GM18519 (cell line): ENCODE results near the gene ACTL7A.
"Not testable (repeated sequence)": the region's sequence is repeated elsewhere in the genome, so short reads cannot be mapped to it uniquely, and the experiment has no call there.

ENCODE experiments used
- ATAC-seq: cut with Tn5 transposase; IDR thresholded peaks from one replicate; pipeline ENCODE4 v1.9.1; 2021; ENCODE audit warnings: mild to moderate bottlenecking, moderate library complexity; ENCODE audit not compliant: unreplicated experiment, low FRiP score

ACTL7A gene, protein sequence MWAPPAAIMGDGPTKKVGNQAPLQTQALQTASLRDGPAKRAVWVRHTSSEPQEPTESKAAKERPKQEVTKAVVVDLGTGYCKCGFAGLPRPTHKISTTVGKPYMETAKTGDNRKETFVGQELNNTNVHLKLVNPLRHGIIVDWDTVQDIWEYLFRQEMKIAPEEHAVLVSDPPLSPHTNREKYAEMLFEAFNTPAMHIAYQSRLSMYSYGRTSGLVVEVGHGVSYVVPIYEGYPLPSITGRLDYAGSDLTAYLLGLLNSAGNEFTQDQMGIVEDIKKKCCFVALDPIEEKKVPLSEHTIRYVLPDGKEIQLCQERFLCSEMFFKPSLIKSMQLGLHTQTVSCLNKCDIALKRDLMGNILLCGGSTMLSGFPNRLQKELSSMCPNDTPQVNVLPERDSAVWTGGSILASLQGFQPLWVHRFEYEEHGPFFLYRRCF

GRCh38 chr9:108861997-108862396 lies at the start of gene ACTL7A:
TSS of gene ACTL7A (plus strand) at chr9:108862266. CDS start at chr9:108862323, 57 bp downstream.
- ATAC-seq: no peak

GRCh38 chr9:108812396-108813025 lies 49.6 kb upstream of the ACTL7A start:
- no peak for ATAC-seq

- ATAC-seq: no peak
Measured at GRCh38 chr9:108813951-108814601, 48.0 kb upstream of the ACTL7A start.

- no peak for ATAC-seq
Measured at GRCh38 chr9:108815156-108815555, 46.9 kb upstream of the ACTL7A start.

DNA sequence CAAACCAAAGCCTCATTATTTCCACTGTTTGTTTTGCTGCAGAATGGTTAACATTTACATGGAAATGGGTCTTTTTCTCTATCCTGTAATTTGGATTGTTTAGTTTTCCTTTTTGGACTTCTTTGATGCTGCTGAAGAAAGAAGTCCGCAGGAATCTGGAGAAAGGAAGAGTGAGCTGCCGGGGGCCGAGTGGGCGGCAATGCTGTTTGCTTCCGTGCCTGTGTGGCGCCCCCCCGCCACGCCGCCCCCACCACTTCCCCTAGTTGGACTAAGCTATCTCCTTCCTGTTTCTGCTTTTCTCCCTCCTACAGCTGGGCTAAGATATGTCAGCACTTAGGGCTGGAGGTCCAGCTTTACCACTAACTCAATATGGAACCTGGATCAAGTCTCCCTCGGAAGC lies 46.0 kb upstream of the ACTL7A start:
- ATAC-seq: no peak

- ATAC-seq: no peak
Measured at GRCh38 chr9:108823829-108824228, 38.2 kb upstream of the ACTL7A start.

DNA sequence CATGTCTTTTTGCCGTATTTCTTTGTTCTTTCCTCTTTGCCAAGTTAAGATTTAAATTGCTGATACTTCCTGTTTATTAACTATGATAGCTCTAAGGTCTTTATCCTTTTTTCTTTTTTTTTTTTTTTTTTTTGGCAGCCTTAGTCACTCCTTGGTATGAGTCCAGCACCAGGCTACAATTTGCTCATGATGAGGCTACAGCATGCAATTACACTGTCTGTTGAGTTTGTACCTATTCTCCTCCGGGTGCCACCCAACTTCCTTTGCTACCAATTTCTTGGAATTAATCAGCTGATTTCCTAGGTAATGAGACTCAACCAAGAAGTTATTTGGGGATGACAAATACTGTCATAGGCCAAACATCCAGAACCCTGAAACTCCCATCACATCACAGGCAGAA lies 31.8 kb upstream of the ACTL7A start:
- no peak for ATAC-seq

DNA sequence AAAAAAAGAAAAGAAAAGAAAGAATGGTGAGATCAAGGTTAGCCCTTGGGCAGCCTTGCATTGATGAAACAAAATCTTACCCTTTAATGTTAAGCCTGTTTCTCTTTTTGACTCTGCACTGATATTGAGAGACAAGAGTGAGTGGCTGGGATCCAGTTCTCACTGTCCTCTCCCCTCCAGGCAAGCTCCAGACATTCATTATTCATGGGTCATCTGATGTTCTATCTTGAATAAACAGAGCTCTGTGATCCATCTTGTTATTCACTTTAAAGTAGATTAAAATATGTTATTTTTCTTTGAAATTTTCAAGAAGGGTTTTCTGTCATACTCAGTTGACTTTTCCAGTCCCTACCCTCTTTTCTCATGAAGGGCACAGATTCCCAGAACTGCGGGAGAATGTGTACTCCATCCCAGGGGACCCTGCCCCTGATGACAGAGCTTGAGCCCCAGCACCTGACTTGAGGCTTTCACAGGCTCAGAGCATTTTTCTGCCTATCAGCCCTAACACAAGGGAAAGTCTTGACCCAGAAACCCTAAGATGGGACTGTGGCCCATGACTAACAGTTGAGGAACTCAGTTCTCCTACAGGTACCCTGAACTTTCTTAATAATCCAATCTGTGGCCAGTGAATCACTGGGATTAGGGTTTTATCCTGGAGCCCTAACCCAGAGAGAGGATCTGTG lies 30.4 kb upstream of the ACTL7A start:
- no peak for ATAC-seq

GRCh38 chr9:108832179-108832500 lies 29.9 kb upstream of the ACTL7A start:
- ATAC-seq: no peak

- ATAC-seq: no peak
Measured at GRCh38 chr9:108834959-108835665, 27.0 kb upstream of the ACTL7A start.

DNA sequence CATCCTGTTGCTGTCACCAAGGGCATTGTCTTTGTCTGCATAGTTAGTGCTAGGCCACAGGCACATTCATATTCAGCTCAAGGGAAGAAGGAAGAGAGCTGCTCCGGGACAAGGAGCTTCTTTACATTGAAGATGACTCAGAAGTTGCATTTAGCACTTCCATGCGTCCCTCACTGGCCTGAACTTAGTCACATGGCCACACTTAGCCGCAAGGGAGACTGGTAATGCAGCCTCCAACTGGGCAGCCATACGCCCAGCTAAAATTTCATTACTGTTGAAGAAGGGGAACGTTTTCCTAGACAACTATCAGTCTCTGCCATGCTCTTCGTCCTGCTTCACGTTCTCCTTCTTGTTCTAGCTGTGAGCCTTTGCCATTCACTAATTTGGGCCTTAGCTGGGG lies 26.2 kb upstream of the ACTL7A start:
- ATAC-seq: no peak

GRCh38 chr9:108836319-108836718 lies 25.7 kb upstream of the ACTL7A start:
- no peak for ATAC-seq

DNA sequence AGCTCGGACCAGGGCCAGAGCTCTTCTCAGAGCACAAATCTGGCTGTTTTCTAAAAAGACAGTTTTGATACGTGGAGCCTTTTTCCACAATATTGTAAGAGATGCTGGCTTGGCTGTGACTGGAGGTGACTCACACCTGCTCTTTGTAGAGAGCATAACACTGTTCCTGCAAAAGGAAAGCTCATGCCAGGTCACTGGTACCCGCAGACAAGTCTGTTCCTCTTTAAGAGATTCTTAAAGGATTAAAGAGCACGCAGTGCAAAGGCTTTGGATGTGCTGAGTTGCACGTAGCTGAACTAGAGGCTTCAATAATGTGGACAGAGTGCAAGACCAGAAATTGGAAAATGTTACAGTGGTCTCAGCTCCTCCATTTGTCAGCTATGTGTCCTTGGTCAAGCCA lies 25.3 kb upstream of the ACTL7A start:
- no peak for ATAC-seq

DNA sequence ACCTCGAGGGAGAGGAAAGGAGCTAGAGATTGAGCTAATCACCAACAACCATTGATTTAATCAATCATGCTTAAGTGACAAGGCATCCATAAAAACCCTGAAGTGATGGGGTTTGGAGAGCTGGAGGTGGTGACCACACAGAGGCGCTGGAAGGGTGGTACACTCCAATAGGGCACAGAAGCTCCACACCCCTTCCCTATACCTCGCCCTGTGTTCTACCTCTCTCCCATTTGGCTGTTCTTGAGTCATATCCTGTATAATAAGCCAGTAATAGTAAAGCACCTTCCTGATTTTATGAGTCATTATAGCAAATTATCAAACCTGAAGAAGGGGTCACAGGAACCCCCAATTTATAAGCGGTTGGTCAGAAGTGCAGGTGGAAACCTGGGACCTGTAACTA lies 24.5 kb upstream of the ACTL7A start:
- ATAC-seq: no peak

GRCh38 chr9:108838017-108838416 lies 24.0 kb upstream of the ACTL7A start:
- ATAC-seq: no peak

DNA sequence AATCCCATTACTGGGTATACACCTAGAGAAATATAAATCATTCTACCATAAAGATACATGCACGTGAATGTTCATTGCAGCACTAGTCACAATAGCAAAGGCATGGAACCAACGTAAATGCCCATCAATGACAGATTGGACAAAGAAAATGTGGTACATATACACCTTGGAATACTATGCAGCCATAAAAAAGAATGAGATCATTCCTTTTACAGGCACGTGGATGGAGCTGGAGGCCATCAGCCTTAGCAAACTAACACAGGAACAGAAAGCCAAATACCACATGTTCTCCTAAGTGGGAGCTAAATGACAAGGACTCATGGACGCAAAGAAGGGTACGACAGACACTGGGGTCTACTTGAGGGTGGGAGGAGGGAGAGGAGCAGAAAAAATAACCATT lies 22.5 kb upstream of the ACTL7A start:
- not testable (repeated sequence) for ATAC-seq

DNA sequence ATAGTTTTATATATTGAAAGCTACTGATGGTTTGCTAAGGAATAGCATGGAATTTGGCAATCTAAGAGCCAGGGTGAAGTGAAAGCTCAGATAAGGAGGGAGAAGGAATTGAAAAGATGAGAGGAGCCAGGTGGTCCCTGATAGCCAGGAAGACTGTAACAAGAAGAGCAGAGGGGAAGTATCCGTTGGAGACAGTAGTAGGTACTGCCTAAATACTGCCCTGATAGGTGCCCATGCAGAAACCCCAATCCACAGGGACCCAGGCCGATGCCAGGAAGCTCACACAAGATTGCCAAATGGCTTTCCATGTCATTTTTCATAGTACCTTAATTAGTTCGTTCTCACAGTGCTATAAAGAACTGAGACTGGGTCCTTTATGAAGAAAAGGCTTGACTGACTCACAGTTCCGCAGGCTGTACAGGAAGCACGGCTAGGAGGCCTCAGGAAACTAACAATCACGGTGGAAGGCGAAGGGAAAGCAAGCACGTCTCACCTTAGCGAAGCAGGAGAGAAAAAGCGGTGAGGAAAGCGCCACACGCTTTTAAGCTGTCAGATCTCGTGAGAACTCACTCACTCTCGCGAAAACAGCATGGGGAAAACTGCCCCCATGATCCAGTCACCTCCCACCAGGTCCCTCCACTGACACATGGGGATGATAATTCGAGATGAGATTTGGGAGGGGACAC lies 19.3 kb upstream of the ACTL7A start:
- no peak for ATAC-seq

- no peak for ATAC-seq
Measured at GRCh38 chr9:108844391-108844790, 17.7 kb upstream of the ACTL7A start.

- ATAC-seq: no peak
Measured at GRCh38 chr9:108844856-108845255, 17.2 kb upstream of the ACTL7A start.

DNA sequence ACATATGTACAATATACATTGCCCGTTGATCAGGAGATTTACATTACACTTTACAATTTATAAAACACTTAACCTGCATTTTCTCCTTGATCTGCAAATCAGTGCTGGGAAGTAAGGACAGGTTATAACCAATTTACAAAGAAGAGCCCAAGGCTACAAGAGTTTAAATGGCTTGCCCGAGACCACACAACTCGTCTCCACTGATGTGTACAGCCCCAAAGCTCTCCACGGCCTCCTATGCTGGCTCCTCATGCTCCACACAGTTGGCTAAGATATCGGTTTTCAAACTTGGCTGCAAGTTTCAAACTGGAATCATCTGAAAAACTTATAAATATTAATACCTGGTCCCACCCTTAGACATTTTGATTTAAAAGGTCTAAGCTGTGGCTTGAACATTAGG lies 16.6 kb upstream of the ACTL7A start:
- no peak for ATAC-seq
